Glomerular visceral epithelial cell (primary cell): ENCODE measurements around the gene AMBRA1.
A peak's percentile ranks its signal among the peaks of the same experiment; 100 is the strongest.
"Not testable (repeated sequence)": the region's sequence is repeated elsewhere in the genome, so short reads cannot be mapped to it uniquely, and the experiment has no call there.

Experiments used
- DNase-seq: peaks from one replicate; pipeline ENCODE4 v3.0.0-alpha.2; 2016; ENCODE audit errors: extremely low spot score

The AMBRA1 gene

GRCh38 chr11:46533396-46534100, 60.3 kb downstream of the AMBRA1 start:
- DNase-seq = no peak

GRCh38 chr11:46529928-46530574, 63.8 kb downstream of the AMBRA1 start:
- DNase-seq = no peak

- peak; percentile 50 for DNase-seq
Observed at GRCh38 chr11:46529095-46529905, 64.5 kb downstream of the AMBRA1 start.

- no peak for DNase-seq
Observed at GRCh38 chr11:46528445-46529094, 65.3 kb downstream of the AMBRA1 start.

- no peak for DNase-seq
Observed at GRCh38 chr11:46527591-46528130, 66.2 kb downstream of the AMBRA1 start.

- no peak for DNase-seq
Observed at GRCh38 chr11:46526216-46527215, 67.3 kb downstream of the AMBRA1 start.

GRCh38 chr11:46524201-46524770, 69.5 kb downstream of the AMBRA1 start:
- no peak for DNase-seq

- no peak for DNase-seq
Observed at GRCh38 chr11:46523290-46523689, 70.5 kb downstream of the AMBRA1 start.

GRCh38 chr11:46522682-46523281, 71.0 kb downstream of the AMBRA1 start:
- no peak for DNase-seq

- peak; percentile 64 for DNase-seq
Observed at GRCh38 chr11:46521961-46522681, 71.7 kb downstream of the AMBRA1 start.

GRCh38 chr11:46520971-46521745, 72.7 kb downstream of the AMBRA1 start:
- DNase-seq = peak; percentile 47

- no peak for DNase-seq
Observed at GRCh38 chr11:46519351-46519750, 74.5 kb downstream of the AMBRA1 start.

GRCh38 chr11:46518928-46519327, 74.9 kb downstream of the AMBRA1 start:
- DNase-seq = not testable (repeated sequence)

GRCh38 chr11:46514370-46514769, 79.5 kb downstream of the AMBRA1 start:
- no peak for DNase-seq

- no peak for DNase-seq
Observed at GRCh38 chr11:46513934-46514342, 79.9 kb downstream of the AMBRA1 start.

- DNase-seq = no peak
Observed at GRCh38 chr11:46512261-46512881, 81.5 kb downstream of the AMBRA1 start.

GRCh38 chr11:46511342-46511741, 82.5 kb downstream of the AMBRA1 start:
- DNase-seq = no peak

- no peak for DNase-seq
Observed at GRCh38 chr11:46508360-46508759, 85.5 kb downstream of the AMBRA1 start.
